CD4-positive, alpha-beta T cell treated with Interleukin-15 for 4 hours (primary cell): Measurements from ENCODE around the gene RNF167.

Source experiments
- DNase-seq: peaks from one replicate; pipeline ENCODE4 v3.0.0-alpha.2; 2020; ENCODE audit warnings: low spot score

RNF167 gene

GRCh38 chr17:4980644-4981216 is 40.7 kb downstream of the RNF167 start:
- DNase-seq, result peak; percentile 71

GRCh38 chr17:4982305-4982704 is 42.2 kb downstream of the RNF167 start:
- DNase-seq, result no peak

GRCh38 chr17:4986403-4986802 is 46.3 kb downstream of the RNF167 start:
- DNase-seq, result no peak

- peak; percentile 83 for DNase-seq
These were observed 47.1 kb downstream of the RNF167 start, which contains the start of gene CAMTA2 for GRCh38 chr17:4986951-4987766. Gene CAMTA2 (minus strand): TSS chr17:4987675. CDS start chr17:4986222, 1,453 bp downstream.

GRCh38 chr17:4987767-4988567 is 47.9 kb downstream of the RNF167 start:
- DNase-seq, result no peak

- no peak for DNase-seq
These were observed 54.1 kb downstream of the RNF167 start for GRCh38 chr17:4994081-4994595.
